ENCODE measurements around the gene PCCB. TPM values are rescaled to one million over a fixed set of nuclear protein-coding genes. Genes with fewer than 3 reads are reported as not detected.

Gene PCCB
- total and polyA plus RNA-seq, 2 of the 8 experiments (the other 6 are each of a cell fraction or from before 2014, with no cell fraction given) = 56.7 to 84.4 TPM

- no peak for TF ChIP-seq RBBP5 (IDR thresholded peaks at IDR 0.05; ENCODE audit: borderline replicate concordance, low read depth, low read length)
- TF ChIP-seq CBX5 (IDR thresholded peaks at IDR 0.05; ENCODE audit: low read depth, low read length) = no peak
- TF ChIP-seq SRF (IDR thresholded peaks at IDR 0.05; ENCODE audit: low read depth, low read length) = no peak
- no peak for TF ChIP-seq RNF2 (IDR thresholded peaks at IDR 0.05; ENCODE audit: borderline replicate concordance, low read depth, low read length, missing control alignments, poor library complexity, severe bottlenecking)
- TF ChIP-seq ATF3 (IDR thresholded peaks at IDR 0.05; ENCODE audit: insufficient read depth, low read depth, low read length) = no peak
- TF ChIP-seq EP300 (IDR thresholded peaks at IDR 0.05; ENCODE audit: borderline replicate concordance in 1 of 2, low read depth in 2 of 2, low read length in 2 of 2) = no peak
- TF ChIP-seq KDM1A (IDR thresholded peaks at IDR 0.05; ENCODE audit: borderline replicate concordance, low read length) = no peak
- no peak for TF ChIP-seq KDM4A (IDR thresholded peaks at IDR 0.05; ENCODE audit: low read depth, low read length, severe bottlenecking)
Observed at GRCh38 chr3:136327671-136328070, 77.5 kb downstream of the PCCB start (continued).
